ENCODE results near the gene HELQ. TPM values are rescaled to one million over a fixed set of nuclear protein-coding genes. Genes with fewer than 3 reads are reported as not detected.

The HELQ gene, protein sequence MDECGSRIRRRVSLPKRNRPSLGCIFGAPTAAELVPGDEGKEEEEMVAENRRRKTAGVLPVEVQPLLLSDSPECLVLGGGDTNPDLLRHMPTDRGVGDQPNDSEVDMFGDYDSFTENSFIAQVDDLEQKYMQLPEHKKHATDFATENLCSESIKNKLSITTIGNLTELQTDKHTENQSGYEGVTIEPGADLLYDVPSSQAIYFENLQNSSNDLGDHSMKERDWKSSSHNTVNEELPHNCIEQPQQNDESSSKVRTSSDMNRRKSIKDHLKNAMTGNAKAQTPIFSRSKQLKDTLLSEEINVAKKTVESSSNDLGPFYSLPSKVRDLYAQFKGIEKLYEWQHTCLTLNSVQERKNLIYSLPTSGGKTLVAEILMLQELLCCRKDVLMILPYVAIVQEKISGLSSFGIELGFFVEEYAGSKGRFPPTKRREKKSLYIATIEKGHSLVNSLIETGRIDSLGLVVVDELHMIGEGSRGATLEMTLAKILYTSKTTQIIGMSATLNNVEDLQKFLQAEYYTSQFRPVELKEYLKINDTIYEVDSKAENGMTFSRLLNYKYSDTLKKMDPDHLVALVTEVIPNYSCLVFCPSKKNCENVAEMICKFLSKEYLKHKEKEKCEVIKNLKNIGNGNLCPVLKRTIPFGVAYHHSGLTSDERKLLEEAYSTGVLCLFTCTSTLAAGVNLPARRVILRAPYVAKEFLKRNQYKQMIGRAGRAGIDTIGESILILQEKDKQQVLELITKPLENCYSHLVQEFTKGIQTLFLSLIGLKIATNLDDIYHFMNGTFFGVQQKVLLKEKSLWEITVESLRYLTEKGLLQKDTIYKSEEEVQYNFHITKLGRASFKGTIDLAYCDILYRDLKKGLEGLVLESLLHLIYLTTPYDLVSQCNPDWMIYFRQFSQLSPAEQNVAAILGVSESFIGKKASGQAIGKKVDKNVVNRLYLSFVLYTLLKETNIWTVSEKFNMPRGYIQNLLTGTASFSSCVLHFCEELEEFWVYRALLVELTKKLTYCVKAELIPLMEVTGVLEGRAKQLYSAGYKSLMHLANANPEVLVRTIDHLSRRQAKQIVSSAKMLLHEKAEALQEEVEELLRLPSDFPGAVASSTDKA
- 15.3 and 17.7 TPM in 2 replicates for total RNA-seq (2014; rRNA removed; shearing (Covaris generic))

DNA sequence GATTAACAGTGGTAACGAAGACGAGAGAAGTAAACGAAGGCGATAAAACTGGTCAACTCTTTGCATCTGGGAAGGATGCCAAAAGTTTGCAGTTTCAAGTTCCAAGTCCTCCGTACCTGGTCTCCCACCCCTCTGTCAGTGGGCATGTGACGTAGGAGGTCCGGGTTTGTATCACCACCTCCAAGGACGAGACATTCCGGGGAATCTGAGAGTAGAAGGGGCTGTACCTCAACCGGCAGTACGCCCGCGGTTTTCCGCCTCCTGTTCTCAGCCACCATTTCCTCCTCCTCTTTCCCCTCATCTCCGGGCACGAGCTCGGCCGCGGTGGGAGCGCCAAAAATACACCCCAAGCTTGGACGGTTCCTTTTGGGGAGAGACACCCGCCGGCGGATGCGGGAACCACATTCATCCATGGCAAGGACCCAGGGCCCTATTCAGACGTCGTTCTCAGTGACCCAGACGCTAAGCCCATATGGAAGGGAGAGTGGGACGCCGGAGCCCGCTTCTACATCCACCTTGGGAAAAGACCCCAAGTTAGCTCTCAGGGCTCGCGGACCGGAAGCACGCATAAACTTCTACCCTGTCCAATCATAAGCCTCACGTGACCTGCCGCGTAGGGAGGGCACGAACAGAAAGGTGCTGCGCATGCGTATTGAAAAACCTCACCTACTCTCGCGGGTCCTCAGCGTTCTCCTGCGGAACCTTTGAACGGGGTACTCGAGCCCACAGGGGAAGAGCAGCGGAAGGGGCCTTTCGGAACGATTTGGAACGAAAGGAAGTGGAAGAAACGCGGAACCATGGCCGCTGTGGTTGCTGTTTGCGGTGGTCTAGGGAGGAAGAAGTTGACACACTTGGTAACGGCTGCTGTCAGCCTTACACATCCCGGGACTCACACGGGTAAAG, at the start of gene HELQ, which contains the start of gene MRPS18C:
Gene HELQ, minus strand, starts transcription at position 543 of the 903 bp plus-strand sequence. Its CDS starts 130 bp downstream, at position 413.
Gene MRPS18C, plus strand, starts transcription at position 778 of the 903 bp plus-strand sequence. Its CDS starts 20 bp downstream, at position 798.

DNA sequence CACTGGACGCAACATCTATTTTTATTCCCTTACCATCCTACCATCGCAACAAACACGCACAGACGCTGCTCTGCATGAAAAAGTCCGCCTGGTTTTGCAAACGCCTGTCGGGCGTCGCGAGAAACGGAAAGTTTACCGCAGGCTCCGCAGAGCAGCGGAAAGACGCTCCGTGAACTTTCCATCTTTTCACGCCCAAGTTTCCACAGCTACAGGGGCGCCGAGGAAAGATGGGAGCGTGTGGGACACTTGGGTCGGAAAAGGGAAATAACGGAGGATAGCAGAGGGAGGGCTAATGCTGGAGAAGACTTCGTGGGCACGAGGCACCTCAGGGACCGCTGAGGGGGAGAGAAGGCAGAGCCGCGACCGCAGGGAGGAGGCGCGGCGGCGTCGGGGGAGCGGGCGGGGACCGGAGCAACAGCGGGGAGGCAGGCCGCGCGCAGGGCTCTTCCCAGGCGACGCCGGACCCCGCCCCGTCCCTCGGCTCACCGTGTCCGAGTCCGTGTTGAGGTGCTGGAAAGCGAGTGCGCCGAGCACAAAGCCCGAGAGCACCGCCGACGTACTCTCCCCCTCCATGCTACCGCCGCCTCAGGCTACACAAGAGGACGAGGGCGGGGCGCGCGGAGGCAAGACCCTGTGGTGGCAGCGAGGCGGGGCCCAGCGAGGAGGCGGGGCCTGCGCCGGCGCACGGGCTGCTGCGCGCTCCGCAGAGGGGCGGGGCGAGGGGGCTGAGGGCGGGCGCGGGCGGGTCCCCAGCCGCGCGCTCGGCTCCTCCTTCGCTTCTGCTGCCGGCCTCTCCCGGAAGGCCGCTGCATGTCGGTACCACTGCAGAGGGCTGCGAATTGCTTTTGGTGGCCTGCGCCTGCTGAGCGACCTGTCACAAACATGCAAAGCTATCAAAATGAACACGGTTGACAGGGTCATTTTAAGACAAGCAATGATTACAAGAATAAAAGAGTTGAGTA, 29.2 kb upstream of the HELQ start, which contains the start of gene ABRAXAS1:
Gene ABRAXAS1, minus strand, starts transcription at position 601 of the 962 bp plus-strand sequence. Its CDS starts 28 bp downstream, at position 573.

Small RNAs within 50 kb of the gene (small RNA-seq; reads per million reads assigned to genes)
- not detected for gene AC114781.5

Other genes starting within 250 kb of the HELQ start
- gene COQ2, start 171.0 kb downstream of the HELQ start, total RNA-seq (2014; rRNA removed; shearing (Covaris generic)): 10.6 and 13.5 TPM in 2 replicates
- 2.4 and 2.7 TPM in 2 replicates for gene HPSE, start 121.0 kb downstream of the HELQ start, total RNA-seq (2014; rRNA removed; shearing (Covaris generic))
- 26.4 and 30.2 TPM in 2 replicates for gene MRPS18C, start 235 bp upstream of the HELQ start, total RNA-seq (2014; rRNA removed; shearing (Covaris generic))
- 3.8 and 8.4 TPM in 2 replicates for gene ABRAXAS1, start 29.3 kb upstream of the HELQ start, total RNA-seq (2014; rRNA removed; shearing (Covaris generic))
- gene GPAT3, start 80.3 kb upstream of the HELQ start, total RNA-seq (2014; rRNA removed; shearing (Covaris generic)): 117 and 120 TPM in 2 replicates

Measured in A375 (cell line).